ENCODE data around the gene GFOD1.

GRCh38 chr6:13360671-13361540 lies 126.5 kb downstream of the GFOD1 start:
- no peak for TF ChIP-seq MAX (IDR thresholded peaks at IDR 0.05)
- TF ChIP-seq JUNB (IDR thresholded peaks at IDR 0.05): no peak
- TF ChIP-seq CTCF (IDR thresholded peaks at IDR 0.05): no peak
- no peak for TF ChIP-seq JUN (IDR thresholded peaks at IDR 0.05)
- no peak for TF ChIP-seq USF2 (IDR thresholded peaks at IDR 0.05)
- no peak for TF ChIP-seq CHD2 (IDR thresholded peaks at IDR 0.05; ENCODE audit: low read length, partially characterized antibody)
- TF ChIP-seq POLR2AphosphoS2 (conservative IDR thresholded peaks at IDR 0.05; ENCODE audit: low read length): no peak
- TF ChIP-seq ELK1 (IDR thresholded peaks at IDR 0.05; ENCODE audit: low read depth, low read length): no peak
- TF ChIP-seq EP300 (IDR thresholded peaks at IDR 0.05): no peak
- TF ChIP-seq PBX3 (IDR thresholded peaks at IDR 0.05): no peak
- TF ChIP-seq NR3C1 (IDR thresholded peaks at IDR 0.05): no peak

All from A549 (cell line).